Measurements from ENCODE around the gene MEGF9.
"Not testable (repeated sequence)": the region's sequence is repeated elsewhere in the genome, so short reads cannot be mapped to it uniquely, and the experiment has no call there.

MEGF9 gene

DNA sequence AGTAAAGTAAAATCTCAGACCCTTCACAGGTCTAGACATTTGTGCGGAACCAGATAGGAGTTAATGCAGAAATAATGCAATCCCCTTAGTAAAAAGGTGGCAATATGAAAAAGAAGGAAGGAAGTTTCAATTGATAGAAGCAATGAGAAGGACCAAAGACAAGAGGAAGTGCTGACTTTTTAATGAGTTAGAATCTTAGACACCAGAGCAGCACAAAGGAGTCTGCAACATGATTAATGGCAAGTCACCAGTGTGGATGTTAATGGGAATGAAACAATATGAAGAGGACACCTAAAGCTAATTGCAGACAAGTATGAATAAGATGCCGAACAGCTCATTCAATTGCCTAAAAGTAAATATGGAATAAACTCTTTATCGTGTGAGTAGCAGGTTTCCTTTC lies 50.9 kb downstream of the MEGF9 start:
- no peak overlapping the region for H3K4me3 ChIP-seq (ENCODE audit: low read depth, low read length)

DNA sequence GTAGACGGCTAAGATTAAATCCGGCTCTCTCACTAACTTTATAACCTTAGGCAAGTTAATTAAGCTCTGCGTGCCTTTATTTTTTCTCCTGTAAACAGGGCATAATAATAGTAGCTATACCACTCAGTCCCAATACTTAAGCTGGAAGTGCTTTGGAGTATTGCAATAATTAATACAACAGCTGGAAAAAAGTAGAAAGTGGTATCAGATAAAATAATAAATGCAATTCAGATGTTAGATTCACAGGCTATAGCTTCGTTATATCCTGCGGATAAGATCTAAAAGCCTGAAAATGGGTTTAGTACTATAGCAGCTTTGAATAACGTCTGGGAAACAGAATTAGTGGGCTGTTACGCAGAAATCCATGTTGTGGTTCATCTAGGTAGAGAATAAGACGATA lies 51.8 kb downstream of the MEGF9 start:
- no peak overlapping the region for H3K4me3 ChIP-seq (ENCODE audit: low read depth, low read length)

DNA sequence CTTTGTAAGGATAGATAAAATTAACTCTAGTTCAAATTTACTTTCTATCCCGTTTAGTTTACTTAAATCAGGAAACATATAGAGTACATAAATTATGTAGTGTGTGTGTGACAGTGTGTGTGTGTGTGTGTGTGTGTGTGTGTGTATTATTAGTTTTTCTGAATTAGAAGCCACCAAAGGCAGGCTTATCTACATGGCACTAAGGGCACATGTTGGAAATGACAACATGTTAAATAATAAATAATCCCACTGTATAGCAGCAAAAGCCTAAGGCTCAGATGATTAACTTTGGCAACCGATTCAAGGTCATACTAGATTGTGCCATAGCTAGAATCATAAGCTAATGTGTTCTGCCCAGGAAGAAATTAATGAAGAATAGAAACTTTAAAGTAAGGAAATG lies 54.6 kb downstream of the MEGF9 start:
- no peak overlapping the region for H3K4me3 ChIP-seq (ENCODE audit: low read depth, low read length)

DNA sequence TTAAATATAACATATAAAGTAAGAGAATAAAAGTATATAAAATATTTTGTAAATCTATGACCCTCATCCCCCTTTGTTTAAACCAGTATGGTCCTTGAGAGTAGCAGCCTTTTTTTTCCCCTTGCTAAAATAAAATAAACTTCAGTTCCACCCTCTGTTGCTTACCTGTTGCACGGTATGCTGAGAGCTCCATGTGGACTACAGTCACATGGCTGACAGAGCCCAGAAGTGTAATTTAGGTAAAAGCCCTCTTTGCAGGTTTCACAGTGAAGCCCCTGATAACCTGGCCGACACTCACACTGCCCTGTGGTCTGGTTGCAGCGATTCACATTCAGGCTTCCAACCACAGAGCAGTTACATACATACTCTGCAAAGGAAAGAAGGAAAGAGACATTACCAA lies 55.1 kb downstream of the MEGF9 start:
- no peak overlapping the region for H3K4me3 ChIP-seq (ENCODE audit: low read depth, low read length)

DNA sequence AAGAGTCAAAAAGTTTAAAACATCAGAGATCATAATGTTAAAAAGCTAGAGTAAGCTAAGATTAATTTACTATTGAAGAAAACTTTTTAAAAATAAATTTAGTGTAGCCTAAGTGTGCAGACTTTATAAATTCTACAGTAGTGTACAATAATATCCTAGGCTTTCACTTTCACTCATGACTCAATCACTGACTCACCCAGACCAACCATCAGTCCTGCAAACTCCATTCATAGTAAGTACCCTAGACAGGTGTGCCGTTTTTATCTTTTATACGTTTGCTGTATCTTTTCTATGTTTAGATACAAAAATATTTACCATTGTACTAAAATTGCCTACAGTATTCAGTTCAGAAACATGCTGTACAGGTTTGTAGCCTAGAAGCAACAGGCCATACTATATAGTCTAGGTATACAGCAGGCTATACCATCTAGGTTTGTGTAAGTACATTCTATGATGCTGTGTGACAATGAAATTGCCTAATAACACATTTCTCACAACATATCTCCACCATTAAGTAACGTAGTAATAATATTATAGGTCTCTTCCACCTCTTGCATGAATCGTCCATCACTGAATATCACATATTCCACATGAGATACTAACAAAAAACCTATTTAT lies 59.2 kb downstream of the MEGF9 start:
- no peak overlapping the region for H3K4me3 ChIP-seq (ENCODE audit: low read depth, low read length)

DNA sequence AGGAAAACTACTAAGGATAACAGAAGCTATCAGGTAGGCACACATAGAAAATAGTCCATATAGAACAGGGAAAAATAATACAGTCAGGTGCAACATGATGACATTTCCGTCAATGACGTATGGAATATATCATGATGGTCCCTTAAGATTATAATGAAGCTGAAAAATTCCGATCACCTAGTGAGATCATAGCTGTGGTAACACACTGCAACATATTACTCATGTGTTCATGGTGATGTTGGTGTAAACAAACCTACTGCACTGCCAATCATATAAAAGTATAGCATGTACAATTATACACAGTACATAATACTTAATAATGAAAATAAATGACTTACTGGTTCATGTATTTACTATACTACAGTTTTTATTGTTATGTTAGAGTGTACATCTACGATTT lies 60.0 kb downstream of the MEGF9 start:
- H3K4me3 ChIP-seq (ENCODE audit: low read depth, low read length), result no peak overlapping the region

DNA sequence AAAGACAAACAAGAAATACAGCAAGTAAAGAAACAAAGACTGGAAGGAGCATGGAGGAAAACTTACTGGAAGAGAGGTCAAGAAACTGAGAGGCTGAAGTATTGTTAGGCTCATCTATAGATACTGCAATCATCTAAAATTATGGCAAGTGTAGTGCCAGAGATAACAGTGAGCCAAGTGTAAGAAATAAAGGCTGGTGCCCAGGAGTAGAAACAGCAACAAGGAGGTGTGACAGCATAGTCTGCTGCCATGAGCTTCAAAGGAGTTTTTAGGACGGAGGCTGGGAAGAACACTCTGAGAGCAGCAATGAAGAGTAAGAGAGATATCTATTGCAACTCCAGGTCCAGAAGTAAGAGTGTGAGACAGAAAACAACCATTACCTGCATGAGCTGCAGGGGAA lies 60.5 kb downstream of the MEGF9 start:
- H3K4me3 ChIP-seq (ENCODE audit: low read depth, low read length), result no peak overlapping the region

DNA sequence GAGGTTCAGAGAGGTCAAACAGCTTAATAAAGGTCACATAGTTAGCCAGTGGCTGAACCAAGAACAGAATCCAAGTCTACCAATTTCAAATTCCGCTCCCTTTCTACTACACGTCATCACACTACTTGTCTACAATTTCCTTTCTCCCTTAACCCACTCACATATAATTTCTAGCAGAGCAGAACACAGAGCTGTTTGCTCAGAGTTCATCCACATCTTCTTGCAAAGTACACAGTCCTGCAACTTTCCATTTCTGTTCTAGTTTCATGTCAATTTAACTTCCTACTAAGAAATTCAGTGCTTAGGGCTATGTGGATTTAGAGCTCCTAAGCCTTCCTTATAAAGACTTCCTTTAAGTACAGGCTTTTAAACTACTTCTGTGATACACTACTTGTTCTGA lies 61.3 kb downstream of the MEGF9 start:
- H3K4me3 ChIP-seq (ENCODE audit: low read depth, low read length), result no peak overlapping the region

DNA sequence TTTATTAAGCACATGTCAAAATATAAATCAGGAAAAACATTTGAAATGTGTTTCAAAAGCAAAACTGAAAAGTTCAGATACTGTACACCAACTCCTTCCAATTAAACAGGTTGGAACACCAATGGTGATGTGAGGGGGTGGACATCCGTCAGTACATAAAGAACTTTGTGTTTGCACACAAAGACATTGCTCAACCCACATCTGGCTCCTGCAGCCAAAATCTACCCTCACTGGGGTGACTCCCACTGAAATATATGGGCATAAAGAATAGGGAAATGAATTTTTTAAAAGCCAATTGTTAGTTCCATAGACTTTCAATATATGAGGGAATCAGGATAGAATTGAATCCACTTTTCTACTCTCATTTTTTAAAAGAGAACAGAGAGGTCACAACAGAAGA lies 63.9 kb downstream of the MEGF9 start:
- no peak overlapping the region for H3K4me3 ChIP-seq (ENCODE audit: low read depth, low read length)

DNA sequence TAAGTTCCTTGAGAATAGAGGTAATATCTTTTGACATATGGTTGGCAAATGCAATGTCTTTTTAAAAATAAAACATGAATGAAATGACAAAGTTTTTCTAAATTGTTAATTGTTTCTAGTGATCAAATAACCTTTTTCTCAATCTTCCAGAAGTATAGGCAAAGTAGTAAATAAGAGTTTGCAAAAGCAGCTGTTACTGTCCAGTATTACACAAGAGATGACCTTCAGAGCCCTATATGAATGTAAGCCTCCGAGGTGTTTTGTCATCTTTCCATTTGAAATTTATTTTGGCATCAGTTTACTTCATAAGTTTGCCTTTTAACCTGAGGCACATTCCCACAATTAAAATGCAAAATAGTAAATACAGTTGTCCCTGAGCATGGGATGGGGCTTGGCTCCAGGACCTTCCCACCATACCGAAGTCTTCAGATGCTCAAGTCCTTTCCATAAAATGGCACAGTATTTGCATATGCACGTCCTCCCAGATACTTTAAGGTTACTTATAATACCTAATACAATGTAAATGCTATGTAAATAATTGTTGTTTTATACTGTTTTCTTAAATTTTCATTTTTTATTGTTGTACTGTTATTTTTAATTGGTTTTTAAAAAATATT lies 65.6 kb downstream of the MEGF9 start:
- H3K4me3 ChIP-seq (ENCODE audit: low read depth, low read length), result no peak overlapping the region

DNA sequence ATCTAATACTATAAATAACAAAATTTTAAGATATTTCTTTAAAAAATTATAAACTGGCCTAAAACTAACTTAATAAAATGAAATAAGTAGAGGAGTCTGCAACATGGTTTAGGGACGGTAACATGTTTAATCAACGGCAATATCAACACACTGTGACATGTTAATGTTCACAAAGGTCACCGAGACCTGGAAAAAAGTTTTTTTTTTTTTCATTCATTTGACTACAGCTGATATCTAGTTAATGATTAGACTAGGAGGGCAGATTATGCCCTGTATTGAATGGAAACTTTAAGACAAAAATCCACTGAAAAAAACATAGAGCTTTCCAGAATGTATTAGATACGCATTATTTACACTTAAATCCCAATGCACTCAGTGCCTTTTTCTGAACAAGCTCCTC lies 67.3 kb downstream of the MEGF9 start:
- H3K4me3 ChIP-seq (ENCODE audit: low read depth, low read length), result no peak overlapping the region

DNA sequence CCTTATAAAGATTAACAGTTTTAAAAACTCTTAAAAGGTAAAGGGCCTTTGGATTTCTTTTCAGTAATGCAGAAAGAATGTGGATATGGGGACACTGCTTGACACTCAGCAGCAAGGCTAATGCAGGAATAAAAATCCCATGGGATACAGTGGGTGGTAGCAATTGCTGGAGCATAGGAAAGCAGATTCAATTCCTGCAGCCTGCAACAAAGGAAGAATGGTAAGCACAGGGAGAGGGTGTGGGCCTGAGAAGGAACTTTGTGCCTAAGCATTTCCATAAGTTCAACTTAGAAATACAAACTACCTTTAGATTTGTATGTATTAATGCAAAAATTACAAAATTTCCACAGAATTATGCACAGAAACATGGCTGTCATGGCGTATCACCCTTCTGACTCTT lies 68.5 kb downstream of the MEGF9 start:
- H3K4me3 ChIP-seq (ENCODE audit: low read depth, low read length), result no peak overlapping the region

DNA sequence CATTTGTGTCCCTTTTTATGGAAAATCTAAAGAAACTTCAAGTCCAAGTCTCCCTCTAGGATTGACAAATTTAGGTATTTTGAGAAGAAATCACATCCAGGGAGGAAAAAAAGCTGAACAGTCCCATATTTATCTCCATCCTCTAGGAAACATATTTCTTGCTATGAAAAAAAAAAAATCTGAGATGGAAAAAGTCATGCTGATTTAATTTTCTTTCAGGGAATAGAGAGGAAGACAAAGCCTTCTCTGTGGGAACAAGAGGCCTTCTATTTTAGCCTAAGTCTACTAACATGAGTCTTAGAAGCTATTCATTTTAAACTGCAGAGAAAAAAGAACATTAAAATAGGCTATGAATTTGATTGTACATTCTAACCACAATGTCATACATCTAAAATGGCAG lies 71.2 kb downstream of the MEGF9 start:
- no peak overlapping the region for H3K4me3 ChIP-seq (ENCODE audit: low read depth, low read length)

DNA sequence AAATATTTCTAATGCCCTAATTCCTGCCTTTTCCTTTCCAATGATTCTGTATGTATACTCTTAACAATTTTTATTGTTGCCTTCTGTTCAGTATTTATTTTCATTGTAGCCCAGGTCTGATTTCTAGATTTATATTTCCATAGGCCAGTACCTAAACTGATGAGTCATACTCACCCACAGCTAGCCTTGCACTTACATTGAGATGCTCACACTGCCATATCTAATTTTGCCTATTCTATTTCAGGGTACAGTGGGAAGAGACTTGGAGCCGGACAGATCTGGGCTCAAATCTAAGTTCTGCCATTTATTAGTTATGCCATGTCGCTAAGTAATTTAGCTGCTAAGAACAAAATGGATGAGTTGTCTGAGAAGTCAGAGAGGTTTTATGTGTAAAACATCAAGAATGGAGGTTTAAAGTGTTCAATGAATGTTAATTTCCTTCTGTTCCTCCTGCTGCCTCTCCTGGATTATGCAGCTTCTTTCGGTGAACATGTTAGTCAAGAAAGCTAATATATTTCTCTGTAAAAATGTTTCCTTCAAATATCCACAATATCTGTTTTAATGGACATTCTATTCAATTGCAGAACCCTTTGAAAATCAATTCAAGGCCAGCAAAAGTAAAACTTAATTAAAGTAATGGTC lies 72.0 kb downstream of the MEGF9 start:
- H3K4me3 ChIP-seq (ENCODE audit: low read depth, low read length), result no peak overlapping the region

DNA sequence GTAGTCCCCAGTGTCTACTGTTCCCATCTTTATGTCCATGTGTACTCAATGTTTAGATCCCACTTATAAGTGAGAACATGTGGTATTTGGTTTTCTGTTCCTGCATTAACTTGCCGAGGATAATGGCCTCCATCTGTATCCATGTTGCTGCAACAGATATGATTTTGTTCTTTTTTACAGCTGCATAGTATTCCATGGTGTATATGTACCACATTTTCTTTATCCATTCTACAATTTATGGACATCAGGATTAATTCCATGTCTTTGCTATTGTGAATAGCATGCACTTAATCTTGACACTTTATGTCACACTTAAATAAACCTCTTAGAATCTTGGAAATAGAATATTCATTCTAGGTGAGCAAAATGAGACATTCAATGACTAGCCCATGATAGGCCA lies 73.4 kb downstream of the MEGF9 start:
- not testable (repeated sequence) for H3K4me3 ChIP-seq (ENCODE audit: low read depth, low read length)

DNA sequence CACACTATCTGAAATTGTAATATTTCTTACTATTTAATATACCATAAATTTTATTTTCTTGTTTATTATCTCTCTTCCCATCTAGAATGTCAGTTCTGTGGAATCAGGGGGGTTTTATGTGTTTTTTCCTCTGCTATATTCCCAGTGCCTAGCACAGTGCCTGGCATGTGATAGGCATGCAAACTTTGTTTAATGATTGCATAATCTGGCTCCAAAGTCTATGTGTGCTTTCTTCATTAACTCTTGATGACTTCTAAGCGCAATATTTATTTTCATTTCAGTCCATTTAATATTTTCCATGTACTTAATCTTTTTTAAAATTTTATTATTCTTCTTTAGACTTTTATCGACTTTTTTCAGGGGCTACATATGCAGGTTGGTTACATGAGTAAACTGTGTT lies 73.9 kb downstream of the MEGF9 start:
- H3K4me3 ChIP-seq (ENCODE audit: low read depth, low read length), result no peak overlapping the region

DNA sequence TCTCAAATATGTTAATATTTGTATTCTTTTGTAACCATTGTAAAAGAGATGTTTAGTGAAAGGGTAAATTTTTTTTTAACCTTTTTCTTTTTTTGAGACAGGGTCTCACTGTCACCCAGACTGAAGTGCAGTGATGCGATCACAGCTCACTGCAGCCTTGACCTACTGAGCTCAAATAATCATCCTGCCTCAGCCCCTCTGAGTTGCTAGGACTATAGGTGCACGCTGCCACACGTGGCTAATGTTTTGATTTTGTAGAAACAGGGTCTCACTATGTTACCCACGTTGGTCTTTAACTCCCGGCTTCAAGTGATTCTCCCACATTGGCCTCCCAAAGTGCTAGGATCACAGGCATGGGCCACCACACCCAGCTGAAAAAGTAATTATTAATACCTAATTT lies 76.4 kb downstream of the MEGF9 start:
- no peak overlapping the region for H3K4me3 ChIP-seq (ENCODE audit: low read depth, low read length)

DNA sequence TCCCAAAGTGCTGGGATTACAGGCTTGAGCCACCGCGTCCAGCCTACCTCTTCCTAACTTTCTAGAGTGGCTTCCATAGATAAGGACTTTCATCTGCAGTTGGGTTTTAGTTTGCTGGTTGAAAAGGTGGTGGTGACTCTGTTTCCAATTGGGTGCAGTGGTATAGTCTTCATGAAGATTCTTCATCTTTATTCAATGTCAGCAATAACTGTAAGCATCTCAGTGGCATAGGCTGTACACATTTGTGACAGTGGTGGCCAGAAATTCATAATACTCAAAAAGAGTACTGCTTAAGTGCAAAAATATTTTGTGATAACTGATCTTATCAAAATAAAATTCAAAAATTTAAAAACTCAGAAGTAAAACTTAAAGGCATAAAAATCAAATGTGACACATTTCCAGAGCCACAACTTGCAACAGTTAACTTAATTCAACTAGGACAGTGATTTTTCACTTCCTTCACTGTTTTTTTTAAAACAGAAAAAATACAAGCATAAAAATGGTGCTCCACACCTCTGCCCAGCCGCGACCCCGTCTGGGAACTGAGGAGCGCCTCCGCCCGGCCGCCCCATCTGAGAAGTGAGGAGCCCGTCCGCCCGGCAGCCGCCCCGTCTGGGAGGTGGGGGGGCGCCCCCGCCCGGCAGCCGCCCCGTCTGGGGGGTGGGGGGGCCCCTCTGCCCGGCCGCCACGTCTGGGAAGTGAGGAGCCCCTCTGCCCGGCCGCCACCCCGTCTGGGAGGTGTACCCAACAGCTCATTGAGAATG lies 77.9 kb downstream of the MEGF9 start:
- no peak overlapping the region for H3K4me3 ChIP-seq (ENCODE audit: low read depth, low read length)

DNA sequence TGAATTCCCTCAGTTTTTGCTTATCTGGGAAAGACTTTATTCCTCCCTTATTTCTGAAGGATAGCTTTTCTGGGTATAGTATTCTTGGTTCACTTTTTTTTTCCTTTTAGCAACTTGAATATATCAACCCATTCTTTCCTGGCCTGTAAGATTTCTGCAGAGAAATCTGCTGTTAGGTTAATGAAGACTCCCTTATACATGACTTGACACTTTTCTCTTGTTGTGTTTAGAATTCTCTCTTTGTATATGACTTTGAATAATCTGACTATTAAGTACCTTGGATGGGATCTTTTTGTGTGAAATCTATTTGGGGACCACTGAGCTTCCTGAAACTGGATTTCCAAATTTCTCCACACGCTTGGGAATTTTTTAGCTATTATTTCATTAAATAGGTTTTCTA lies 79.3 kb downstream of the MEGF9 start:
- no peak overlapping the region for H3K4me3 ChIP-seq (ENCODE audit: low read depth, low read length)

DNA sequence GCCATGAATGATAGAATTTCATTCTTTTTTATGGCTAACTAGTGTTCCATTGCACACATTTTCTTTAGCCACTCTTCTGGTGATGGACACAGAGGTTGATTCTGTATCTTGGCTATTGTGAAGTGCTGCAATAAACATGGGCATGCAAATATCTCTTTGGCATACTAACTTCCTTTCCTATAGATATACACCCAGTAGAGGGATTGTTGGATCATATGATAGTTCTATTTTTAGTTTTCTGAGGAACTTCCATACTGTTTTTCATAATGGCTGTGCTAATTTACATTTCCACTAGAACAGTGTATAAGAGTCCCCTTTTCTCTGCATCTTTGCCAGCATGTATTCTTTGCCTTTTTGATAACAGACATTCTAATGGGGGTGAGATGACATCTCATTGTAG lies 83.9 kb downstream of the MEGF9 start:
- no peak overlapping the region for H3K4me3 ChIP-seq (ENCODE audit: low read depth, low read length)

DNA sequence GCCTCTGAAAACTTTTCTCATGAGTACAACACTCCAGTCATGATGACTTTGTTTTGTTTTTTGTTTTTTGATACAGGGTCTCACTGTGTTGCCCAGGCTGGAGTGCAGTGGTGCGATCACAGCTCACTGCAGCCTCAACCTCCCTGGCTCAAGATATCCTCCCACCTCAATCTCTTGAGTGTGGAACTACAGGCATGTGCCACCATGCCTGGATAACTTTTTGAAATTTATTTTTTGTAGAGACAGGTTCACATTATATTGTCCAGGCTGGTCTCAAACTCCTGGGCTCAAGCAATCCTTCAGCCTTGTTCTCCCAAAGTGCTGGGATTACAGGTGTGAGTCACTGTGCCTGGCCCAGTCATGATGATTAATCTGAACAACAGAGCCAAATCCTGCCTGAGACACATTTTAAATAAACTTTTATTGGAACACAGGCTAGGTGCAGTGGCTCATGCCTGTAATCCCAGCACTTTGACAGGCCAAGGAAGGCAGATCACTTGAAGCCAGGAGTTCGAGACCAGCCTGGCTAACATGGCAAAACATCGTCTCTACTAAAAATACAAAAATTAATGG lies 85.3 kb downstream of the MEGF9 start:
- H3K4me3 ChIP-seq (ENCODE audit: low read depth, low read length), result not testable (repeated sequence)

All from iPS-11a (cell line).